DOHH2 (cell line): ENCODE measurements around the gene GOT2.

ENCODE experiments used
- H3F3A ChIP-seq: fragments of 200-600 bp; sonication (generic), shearing (Covaris generic); 2 replicates; pipeline ENCODE4 v1.6.0; 2016; ENCODE audit warnings: antibody characterized with exemption, mild to moderate bottlenecking; ENCODE audit not compliant: control insufficient read depth, insufficient read depth
- H3K27ac ChIP-seq: fragments of 200-600 bp; sonication (generic); 2 replicates; pipeline ENCODE4 v1.5.1; 2014; ENCODE audit warnings: low read depth, mild to moderate bottlenecking, low read length, moderate library complexity
- H3K27me3 ChIP-seq: fragments of 200-600 bp; sonication (generic); 2 replicates; pipeline ENCODE4 v1.6.1; 2014; ENCODE audit warnings: mild to moderate bottlenecking, low read length, mixed read lengths; ENCODE audit not compliant: control insufficient read depth
- H3K36me3 ChIP-seq: fragments of 200-600 bp; sonication (generic); 2 replicates; pipeline ENCODE4 v1.6.1; 2014; ENCODE audit warnings: mild to moderate bottlenecking, low read length, moderate library complexity, mixed read lengths; ENCODE audit not compliant: control insufficient read depth
- H3K4me1 ChIP-seq: fragments of 200-600 bp; sonication (generic); 2 replicates; pipeline ENCODE4 v1.6.1; 2014; ENCODE audit warnings: mild to moderate bottlenecking, low read length, mixed read lengths; ENCODE audit not compliant: control insufficient read depth
- H3K4me2 ChIP-seq: fragments of 200-600 bp; sonication (generic); 2 replicates; pipeline ENCODE4 v1.6.0; 2014; ENCODE audit warnings: mild to moderate bottlenecking, low read length, moderate library complexity
- H3K4me3 ChIP-seq: fragments of 200-600 bp; sonication (generic); 2 replicates; pipeline ENCODE4 v1.5.1; 2014; ENCODE audit warnings: mild to moderate bottlenecking, low read length, mixed read lengths
- H3K79me2 ChIP-seq: fragments of 200-600 bp; sonication (generic); 2 replicates; pipeline ENCODE4 v1.6.1; 2014; ENCODE audit warnings: mild to moderate bottlenecking, low read length, mixed read lengths; ENCODE audit not compliant: control insufficient read depth
- H3K9me2 ChIP-seq: fragments of 200-600 bp; sonication (generic); replicated peaks from 2 replicates; pipeline ENCODE4 v1.6.1; 2014; ENCODE audit warnings: mild to moderate bottlenecking, low read length, mixed read lengths; ENCODE audit not compliant: control insufficient read depth
- H3K9me3 ChIP-seq: fragments of 200-600 bp; sonication (generic); 2 replicates; pipeline ENCODE4 v1.6.1; 2014; ENCODE audit warnings: antibody characterized with exemption, low read length, mixed read lengths; ENCODE audit not compliant: control insufficient read depth, insufficient read depth
- H4K20me1 ChIP-seq: fragments of 200-600 bp; sonication (generic); 2 replicates; pipeline ENCODE4 v1.6.0; 2014; ENCODE audit warnings: low read depth, mild to moderate bottlenecking, antibody characterized with exemption, low read length, moderate library complexity; ENCODE audit not compliant: control insufficient read depth, insufficient read depth
- CTCF ChIP-seq: fragments of 200-600 bp; sonication (generic); IDR thresholded peaks from one replicate; pipeline ENCODE4 v1.5.1; 2014; ENCODE audit warnings: antibody characterized with exemption, mild to moderate bottlenecking, low read depth, low read length; ENCODE audit not compliant: poor library complexity, severe bottlenecking
- EZH2phosphoT487 ChIP-seq: fragments of 200-600 bp; sonication (generic); IDR thresholded peaks from 2 replicates; pipeline ENCODE4 v1.6.1; 2017; ENCODE audit warnings: borderline replicate concordance, mild to moderate bottlenecking, antibody characterized with exemption, low read length, moderate library complexity, mixed read lengths

Gene GOT2

GRCh38 chr16:58733248-58733670 is 857 bp downstream of the GOT2 start:
- Histone ChIP-seq H3K4me2 (peak overlapping the region; percentile 98), H3K79me2 (peaks cover 59% of the 10 kb centered on the region), H3K4me3 (peak overlapping the region; percentile 81), H3K9me2 (no peaks in the 10 kb centered on the region), H3K9me3 (no peaks in the 10 kb centered on the region), H4K20me1 (peaks cover 6% of the 10 kb centered on the region; the same call in 1 of the 2 replicates), H3K4me1 (peaks cover 62% of the 10 kb centered on the region), H3K36me3 (peaks cover 48% of the 10 kb centered on the region), H3K27me3 (no peaks in the 10 kb centered on the region), H3F3A (peaks cover 10% of the 10 kb centered on the region), H3K27ac (peak overlapping the region; percentile 71)
- no peak for TF ChIP-seq EZH2phosphoT487
- TF ChIP-seq CTCF = no peak

- TF ChIP-seq CTCF (no peak), EZH2phosphoT487 (no peak)
- H3K9me2 ChIP-seq = no peaks in the 10 kb centered on the region
- H3K27me3 ChIP-seq = no peaks in the 10 kb centered on the region
- H3K79me2 ChIP-seq = peaks cover 65% of the 10 kb centered on the region
- H3K4me1 ChIP-seq = peaks cover 67% of the 10 kb centered on the region
- H3K4me2 ChIP-seq = peak overlapping the region; percentile 98
- H3K4me3 ChIP-seq = peak overlapping the region; percentile 81
- peaks cover 53% of the 10 kb centered on the region for H3K36me3 ChIP-seq
- H3K27ac ChIP-seq = peak overlapping the region; percentile 71
- peaks cover 11% of the 10 kb centered on the region; the same call in 1 of the 2 replicates for H4K20me1 ChIP-seq
- H3F3A ChIP-seq = peaks cover 10% of the 10 kb centered on the region
- H3K9me3 ChIP-seq = no peaks in the 10 kb centered on the region
Measured at GRCh38 chr16:58732545-58733247, 1.4 kb downstream of the GOT2 start.

GRCh38 chr16:58730724-58731370 is 3.3 kb downstream of the GOT2 start:
- H3K27ac ChIP-seq = peak overlapping the region; percentile 71
- no peaks in the 10 kb centered on the region for H3K9me3 ChIP-seq
- H3K4me1 ChIP-seq = peaks cover 62% of the 10 kb centered on the region
- H3K79me2 ChIP-seq = peaks cover 81% of the 10 kb centered on the region
- peaks cover 10% of the 10 kb centered on the region for H3F3A ChIP-seq
- peaks cover 57% of the 10 kb centered on the region for H3K36me3 ChIP-seq
- no peaks in the 10 kb centered on the region for H3K27me3 ChIP-seq
- H3K4me3 ChIP-seq = peak overlapping the region; percentile 81
- TF ChIP-seq CTCF (no peak), EZH2phosphoT487 (no peak)
- peaks cover 11% of the 10 kb centered on the region; the same call in 1 of the 2 replicates for H4K20me1 ChIP-seq
- H3K9me2 ChIP-seq = no peaks in the 10 kb centered on the region
- H3K4me2 ChIP-seq = peak overlapping the region; percentile 98
